ENCODE data around the gene TRMT10B.

- TF ChIP-seq EZH2 (IDR thresholded peaks at IDR 0.05; ENCODE audit: insufficient read depth, low read length) (no peak), CTCF (IDR thresholded peaks at IDR 0.05; ENCODE audit: insufficient read depth, low read depth, low read length) (peak; percentile 94)
Measured at GRCh38 chr9:37747271-37747753, 6.3 kb upstream of the TRMT10B start.
